Chondrocyte (in vitro differentiated cells): ENCODE measurements around the gene CSNK1G3. TPM values are rescaled to one million over a fixed set of nuclear protein-coding genes. Genes with fewer than 3 reads are reported as not detected.

Experiments
- DNase-seq: peaks from one replicate; pipeline ENCODE4 v3.0.0; 2021; ENCODE audit warnings: mixed read lengths, low spot score
- H3K27ac Mint-ChIP-seq: one replicate; pipeline ENCODE4 v1.8.0; 2021; ENCODE audit warnings: mild to moderate bottlenecking, moderate library complexity, mixed read lengths; ENCODE audit not compliant: unreplicated experiment
- H3K27me3 Mint-ChIP-seq: 2 replicates; pipeline ENCODE4 v1.8.0; 2021; ENCODE audit warnings: low read depth, mixed read lengths
- H3K36me3 Mint-ChIP-seq: 2 replicates; pipeline ENCODE4 v1.8.0; 2021; ENCODE audit warnings: low read depth, mixed read lengths
- H3K4me1 Mint-ChIP-seq: 2 replicates; pipeline ENCODE4 v1.8.0; 2021; ENCODE audit warnings: low read depth, mild to moderate bottlenecking, mixed read lengths
- H3K4me3 Mint-ChIP-seq: one replicate; pipeline ENCODE4 v1.8.0; 2021; ENCODE audit warnings: mild to moderate bottlenecking, moderate library complexity, mixed read lengths; ENCODE audit not compliant: unreplicated experiment
- H3K9me3 Mint-ChIP-seq: 2 replicates; pipeline ENCODE4 v1.8.0; 2021; ENCODE audit warnings: low read depth, mixed read lengths
- total RNA-seq: library from RNA; stranded (reverse); gene quantifications from 3 replicates; pipeline ENCODE4 v1.2.1, GENCODE V29; 2021
- TF ChIP-seq, protein P1 (sequence below): fragments of 200-600 bp; sonication (generic); IDR thresholded peaks from 2 replicates; pipeline ENCODE4 v1.5.0; 2021; ENCODE audit warnings: antibody characterized with exemption, mild to moderate bottlenecking, moderate library complexity

Gene CSNK1G3
- total RNA-seq, 1 donor from 2014 or later: 42.2 TPM

DNA sequence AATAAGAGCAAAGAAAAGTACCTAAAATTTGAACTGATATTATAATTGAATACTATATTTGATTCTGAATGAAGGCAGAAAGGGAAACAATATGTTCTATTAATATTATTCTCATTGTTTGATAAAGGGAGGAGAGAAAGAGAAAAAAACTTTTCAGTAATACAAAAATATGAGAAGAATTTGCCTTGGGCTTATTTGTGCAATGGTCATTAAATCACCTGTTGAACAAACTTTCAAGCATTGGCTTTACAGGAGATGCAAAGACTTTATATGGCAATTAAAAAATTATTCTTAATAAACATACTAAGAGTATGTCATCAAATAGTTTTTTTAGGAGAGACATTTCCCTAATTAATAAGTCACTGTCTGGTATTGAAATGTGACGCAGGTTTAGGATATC, 85.0 kb downstream of the CSNK1G3 start:
- H3K36me3 Mint-ChIP-seq: peaks cover 11% of the 10 kb centered on the region
- TF ChIP-seq, protein P1, sequence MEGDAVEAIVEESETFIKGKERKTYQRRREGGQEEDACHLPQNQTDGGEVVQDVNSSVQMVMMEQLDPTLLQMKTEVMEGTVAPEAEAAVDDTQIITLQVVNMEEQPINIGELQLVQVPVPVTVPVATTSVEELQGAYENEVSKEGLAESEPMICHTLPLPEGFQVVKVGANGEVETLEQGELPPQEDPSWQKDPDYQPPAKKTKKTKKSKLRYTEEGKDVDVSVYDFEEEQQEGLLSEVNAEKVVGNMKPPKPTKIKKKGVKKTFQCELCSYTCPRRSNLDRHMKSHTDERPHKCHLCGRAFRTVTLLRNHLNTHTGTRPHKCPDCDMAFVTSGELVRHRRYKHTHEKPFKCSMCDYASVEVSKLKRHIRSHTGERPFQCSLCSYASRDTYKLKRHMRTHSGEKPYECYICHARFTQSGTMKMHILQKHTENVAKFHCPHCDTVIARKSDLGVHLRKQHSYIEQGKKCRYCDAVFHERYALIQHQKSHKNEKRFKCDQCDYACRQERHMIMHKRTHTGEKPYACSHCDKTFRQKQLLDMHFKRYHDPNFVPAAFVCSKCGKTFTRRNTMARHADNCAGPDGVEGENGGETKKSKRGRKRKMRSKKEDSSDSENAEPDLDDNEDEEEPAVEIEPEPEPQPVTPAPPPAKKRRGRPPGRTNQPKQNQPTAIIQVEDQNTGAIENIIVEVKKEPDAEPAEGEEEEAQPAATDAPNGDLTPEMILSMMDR: no peak

DNA sequence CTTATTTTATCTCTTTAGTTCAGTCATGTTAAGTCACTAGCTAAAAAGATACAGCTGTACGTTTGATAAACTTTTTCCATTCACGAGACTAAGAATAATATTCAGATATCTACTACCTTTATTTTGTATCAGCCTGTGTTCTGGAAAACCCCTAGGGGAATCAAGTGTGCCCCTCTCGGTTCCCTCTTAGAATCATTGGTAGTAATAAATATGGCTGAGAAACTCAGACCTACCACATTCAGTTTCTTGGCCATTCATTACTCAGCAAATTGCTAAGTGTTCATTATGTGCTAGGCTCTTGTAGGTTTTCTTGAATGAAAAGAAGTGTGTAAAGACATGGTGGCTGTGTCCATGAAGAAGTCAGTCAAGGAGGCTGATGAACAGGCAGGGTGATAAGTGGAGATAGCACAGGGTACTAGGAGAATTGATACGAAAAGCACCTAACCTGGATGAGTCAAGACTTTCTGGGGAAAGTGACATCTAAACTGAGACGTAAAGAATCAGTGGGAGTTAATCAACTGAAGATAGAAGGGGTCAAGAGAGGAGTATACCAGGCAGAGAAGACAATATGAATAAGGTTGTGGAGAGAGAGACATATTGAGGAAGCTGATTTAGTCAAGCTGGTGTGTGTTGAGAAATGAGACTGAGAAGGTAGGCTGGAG, 86.2 kb downstream of the CSNK1G3 start:
- no peaks in the 10 kb centered on the region for H3K27me3 Mint-ChIP-seq
- no peaks in the 10 kb centered on the region for H3K9me3 Mint-ChIP-seq
- H3K4me3 Mint-ChIP-seq: no peak overlapping the region
- H3K4me1 Mint-ChIP-seq: no peaks in the 10 kb centered on the region
- TF ChIP-seq, protein P1: no peak
- peaks cover 7% of the 10 kb centered on the region for H3K36me3 Mint-ChIP-seq
- H3K27ac Mint-ChIP-seq: no peak overlapping the region
- DNase-seq: no peak

More for the DNA sequence above, 85.0 kb downstream of the CSNK1G3 start:
- Mint-ChIP-seq H3K27me3 (no peaks in the 10 kb centered on the region), H3K9me3 (no peaks in the 10 kb centered on the region), H3K27ac (no peak overlapping the region), H3K4me1 (no peaks in the 10 kb centered on the region), H3K4me3 (no peak overlapping the region)
- DNase-seq: no peak

DNA sequence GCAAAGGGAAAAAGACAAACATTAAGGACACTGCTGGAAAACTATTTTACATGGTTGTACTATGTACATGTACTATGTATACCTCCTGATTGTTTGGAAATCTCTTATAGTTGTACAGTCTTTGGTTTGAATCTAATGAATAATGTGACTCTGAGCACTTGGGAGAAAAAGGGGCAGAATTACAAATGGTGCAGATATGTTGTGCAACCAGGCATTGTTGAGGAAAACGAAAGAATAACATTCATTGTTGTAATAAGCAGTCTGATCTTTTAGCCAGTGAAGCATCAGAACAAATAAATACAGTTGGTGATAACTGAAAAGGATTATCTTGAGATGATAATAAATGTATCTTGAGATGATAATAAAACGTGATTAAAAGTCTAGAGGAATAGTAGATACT, 87.2 kb downstream of the CSNK1G3 start:
- TF ChIP-seq, protein P1: no peak
- Mint-ChIP-seq H3K4me3 (no peak overlapping the region), H3K36me3 (peaks cover 4% of the 10 kb centered on the region), H3K4me1 (no peaks in the 10 kb centered on the region), H3K27ac (no peak overlapping the region), H3K9me3 (no peaks in the 10 kb centered on the region), H3K27me3 (no peaks in the 10 kb centered on the region)
- no peak for DNase-seq

- no peaks in the 10 kb centered on the region for H3K9me3 Mint-ChIP-seq
- no peak for DNase-seq
- H3K27ac Mint-ChIP-seq: no peak overlapping the region
These were observed 89.6 kb downstream of the CSNK1G3 start for GRCh38 chr5:123601610-123602009.

GRCh38 chr5:123605822-123606221, 93.8 kb downstream of the CSNK1G3 start:
- TF ChIP-seq, protein P1: no peak
- Mint-ChIP-seq H3K4me1 (no peaks in the 10 kb centered on the region), H3K27ac (no peak overlapping the region), H3K4me3 (no peak overlapping the region), H3K27me3 (no peaks in the 10 kb centered on the region), H3K9me3 (no peaks in the 10 kb centered on the region), H3K36me3 (peaks cover 5% of the 10 kb centered on the region)
- no peak for DNase-seq

More at GRCh38 chr5:123601610-123602009, 89.6 kb downstream of the CSNK1G3 start:
- Mint-ChIP-seq H3K4me1 (no peaks in the 10 kb centered on the region), H3K4me3 (no peak overlapping the region), H3K27me3 (no peaks in the 10 kb centered on the region), H3K36me3 (peaks cover 8% of the 10 kb centered on the region)
- TF ChIP-seq, protein P1: no peak
